NCI-H524 treated with DMSO at 0.1 percent for 48 hours (cell line): ENCODE data around the gene SERPINB1.

Experiments
- DNase-seq: peaks from one replicate; lab custom pipeline; 2025; lab: John Stamatoyannopoulos, UW

Gene SERPINB1

DNA sequence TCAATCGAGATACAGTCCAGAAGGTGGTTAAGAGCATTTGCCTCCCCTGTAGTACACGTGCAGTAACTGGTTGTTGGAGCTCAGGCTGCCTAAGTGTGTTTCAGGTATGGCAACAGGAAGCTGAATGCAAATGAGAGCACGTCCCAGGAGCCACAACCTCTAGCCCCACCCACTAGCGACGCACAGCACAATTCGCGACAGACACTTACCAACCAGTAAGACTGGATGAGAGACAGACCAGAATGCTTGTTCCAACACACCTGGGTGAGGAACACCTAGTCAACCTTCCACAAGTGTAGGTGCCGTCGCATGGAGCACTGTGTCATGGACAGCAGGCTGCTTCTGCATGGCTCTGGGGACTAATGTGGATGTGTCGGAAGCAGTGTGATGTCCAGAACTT, 7.2 kb upstream of the SERPINB1 start:
- DNase-seq, result no peak

DNA sequence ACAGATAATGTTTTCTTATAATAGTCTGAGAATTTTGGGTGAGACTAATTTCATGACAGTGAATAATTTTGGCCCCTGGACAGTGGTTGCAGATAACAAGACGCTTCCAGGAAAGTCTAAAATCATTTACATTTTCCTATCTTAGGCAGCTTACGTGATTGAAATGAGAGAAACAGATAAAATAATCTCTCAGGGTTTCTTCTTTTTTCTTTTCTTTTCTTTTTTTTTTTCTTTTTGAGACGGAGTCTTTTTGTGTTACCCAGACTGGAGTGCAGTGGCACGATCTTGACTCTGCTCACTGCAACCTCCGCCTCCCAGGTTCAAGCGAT, 4.2 kb upstream of the SERPINB1 start:
- no peak for DNase-seq

DNA sequence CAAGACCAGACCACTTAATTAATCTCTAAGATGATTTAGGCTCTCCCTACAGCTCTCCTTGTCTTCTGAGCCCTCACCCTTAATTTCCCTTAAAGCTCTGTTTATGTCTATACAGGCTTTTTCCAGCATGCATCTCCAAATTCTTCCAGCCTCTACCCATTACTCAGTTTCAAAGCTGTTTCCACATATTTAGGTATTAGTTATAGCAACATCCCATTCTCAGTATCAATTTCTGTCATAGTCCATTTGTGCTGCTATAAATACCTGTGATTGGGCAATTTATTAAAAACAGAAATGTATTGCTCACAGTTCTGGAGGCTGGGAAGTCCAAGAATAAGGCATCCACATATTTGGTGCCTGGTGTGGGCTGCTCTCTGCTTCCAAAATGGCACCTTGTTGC, 2.3 kb upstream of the SERPINB1 start:
- no peak for DNase-seq

DNA sequence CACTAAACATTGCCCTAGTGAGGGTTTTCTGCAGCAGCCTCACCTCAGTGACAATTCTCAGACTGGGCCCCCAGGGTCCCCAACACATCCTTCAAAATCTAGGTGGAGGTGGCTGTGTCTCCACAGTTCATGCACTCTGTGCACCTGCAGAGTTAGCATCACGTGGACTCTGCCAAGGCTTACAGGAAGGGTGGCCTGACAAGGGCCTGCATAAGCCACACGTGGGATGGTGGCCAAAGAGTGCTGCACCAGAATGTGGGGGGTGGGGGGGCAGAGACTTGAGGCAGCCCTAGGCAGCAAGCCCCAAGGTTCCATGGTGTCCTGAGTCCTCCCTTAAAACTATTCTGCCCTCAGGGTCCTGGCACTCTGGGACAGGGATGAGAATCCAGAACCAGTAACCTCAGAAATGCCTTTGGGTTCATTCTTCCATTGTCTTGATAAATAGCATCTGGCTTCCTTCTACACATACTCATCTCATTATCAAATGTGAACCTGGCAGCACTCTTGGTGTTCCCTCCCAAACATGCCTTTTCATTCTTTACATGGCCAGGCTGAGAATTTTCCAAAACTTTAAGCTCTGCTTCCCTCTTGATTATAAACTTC, 1.6 kb upstream of the SERPINB1 start:
- DNase-seq, result no peak

- DNase-seq, result no peak
Measured at GRCh38 chr6:2842139-2842552, 483 bp upstream of the SERPINB1 start.

DNA sequence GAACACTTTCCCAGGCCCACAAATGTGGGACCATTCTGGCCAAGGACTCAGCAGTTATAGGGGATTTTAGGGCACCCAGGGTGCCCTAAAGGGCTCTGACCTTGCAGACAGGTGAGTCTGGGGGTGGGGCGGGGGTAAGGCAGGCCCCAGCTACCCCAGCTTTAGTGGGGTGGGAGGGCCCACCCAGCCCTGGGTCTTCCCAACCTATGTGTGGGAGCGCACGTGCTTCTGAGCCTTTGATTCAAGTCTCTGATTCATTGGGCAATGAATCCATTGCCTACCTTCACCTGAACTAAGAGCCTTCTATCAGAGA, 958 bp downstream of the SERPINB1 start:
- DNase-seq, result no peak

DNA sequence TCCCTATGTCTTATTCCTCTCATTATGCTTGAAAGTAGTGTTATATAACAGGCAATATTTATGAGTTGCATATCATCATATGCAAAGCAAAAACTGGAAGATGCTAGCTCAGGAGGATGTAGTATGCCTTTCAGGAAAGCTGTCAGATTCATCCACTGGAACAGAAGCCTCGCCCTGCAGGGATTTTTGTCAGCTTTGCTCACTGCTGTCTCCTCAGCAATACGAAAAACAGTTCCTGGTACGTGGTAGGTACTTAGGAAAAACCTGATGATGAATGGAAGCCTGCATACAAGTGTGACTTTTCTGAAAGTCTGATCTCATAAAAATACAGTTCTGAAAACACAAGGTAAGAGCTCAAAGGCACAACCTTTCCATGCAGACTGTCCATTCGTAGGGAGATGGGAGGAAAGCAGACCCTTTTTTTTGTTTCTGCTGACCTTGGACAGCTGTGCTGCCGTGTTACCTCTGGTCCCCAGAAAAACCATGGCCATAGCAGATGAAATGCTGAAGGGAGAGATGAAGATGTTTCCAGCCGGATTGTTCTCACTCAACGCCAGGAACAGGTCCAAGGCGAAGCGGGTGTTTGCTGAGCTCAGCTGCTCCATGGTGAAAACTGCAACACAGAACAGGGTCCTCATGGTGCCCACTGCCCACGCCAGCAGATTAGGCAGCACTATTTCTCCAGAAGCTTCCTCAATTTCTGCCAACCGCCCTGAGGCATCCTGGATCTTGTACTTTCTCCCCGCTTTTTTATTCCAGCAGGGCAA, 1.5 kb downstream of the SERPINB1 start:
- DNase-seq, result no peak

- DNase-seq, result no peak
Measured at GRCh38 chr6:2839195-2839981, 2.3 kb downstream of the SERPINB1 start.

DNA sequence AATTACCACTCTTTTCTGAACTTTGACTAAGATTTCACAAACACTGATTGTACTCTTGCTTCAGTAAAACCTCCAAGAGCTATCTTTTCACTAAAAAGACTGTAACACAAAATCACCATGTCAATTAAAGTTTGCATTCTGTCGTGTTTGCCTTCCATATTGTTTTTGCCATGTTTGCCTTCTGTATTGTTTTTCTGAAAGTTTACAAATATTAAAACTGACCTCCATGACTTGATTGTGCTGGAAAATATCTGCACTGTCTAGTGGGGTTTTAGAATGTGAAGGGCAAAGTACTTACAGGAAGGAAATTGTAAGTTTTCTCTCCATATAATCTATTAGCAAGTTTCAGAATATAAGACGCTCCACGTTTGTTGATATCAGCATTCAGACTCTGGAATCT, 3.4 kb downstream of the SERPINB1 start:
- DNase-seq, result no peak

DNA sequence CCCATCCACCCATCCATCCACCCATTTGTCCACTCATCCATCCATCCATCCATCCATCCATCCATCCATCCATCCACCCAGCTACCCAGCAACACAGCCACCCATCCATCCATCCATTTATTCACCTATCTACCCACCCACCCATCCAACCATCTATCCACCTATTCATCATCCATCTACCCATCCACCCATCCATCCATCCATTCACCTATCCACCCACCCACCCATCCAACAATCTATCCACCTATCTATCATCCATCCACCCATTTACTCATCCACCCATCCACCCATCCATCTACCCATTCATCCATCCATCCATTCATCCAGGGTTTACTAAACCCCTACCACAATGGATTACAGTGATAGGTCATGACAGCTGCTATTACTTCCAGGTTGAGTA, 7.4 kb downstream of the SERPINB1 start:
- DNase-seq, result no peak

DNA sequence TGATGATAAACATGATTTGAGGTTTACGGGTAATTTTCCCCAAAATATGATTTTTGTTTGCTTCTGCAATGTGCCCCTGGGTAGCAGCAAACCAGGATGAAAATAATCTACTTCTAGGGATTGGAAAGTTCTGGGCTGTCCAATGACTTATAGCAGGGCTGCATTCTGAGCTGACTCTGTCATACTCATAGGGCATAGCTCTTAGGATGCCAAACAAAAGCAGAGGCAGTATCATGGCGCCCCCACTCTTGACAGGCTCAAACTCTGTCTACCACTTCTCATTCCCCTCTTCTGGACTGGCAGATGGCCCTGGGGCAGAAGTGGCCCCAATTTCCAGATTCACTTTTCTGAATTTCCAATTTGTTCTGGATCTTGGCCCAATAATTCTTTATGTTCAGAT, 10.3 kb downstream of the SERPINB1 start:
- DNase-seq, result no peak

DNA sequence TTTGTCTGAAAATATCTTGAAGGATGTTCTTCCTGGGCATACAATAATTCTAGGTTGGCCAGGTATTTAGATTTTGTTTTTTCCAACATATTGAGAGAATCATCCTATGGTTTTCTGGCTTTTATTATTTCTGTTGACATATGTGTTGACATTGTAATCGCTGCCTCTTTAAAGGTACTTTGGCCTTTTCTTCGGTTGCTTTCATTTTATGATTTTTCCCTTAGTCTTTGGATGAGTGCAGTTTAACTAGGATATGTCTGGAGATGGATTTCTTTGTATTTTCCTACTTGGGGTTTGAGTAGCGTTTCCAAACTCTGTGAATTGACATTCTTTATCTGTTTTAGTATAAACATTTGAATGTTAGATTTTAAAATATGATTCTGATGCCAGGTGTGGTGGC, 11.5 kb downstream of the SERPINB1 start:
- no peak for DNase-seq

DNA sequence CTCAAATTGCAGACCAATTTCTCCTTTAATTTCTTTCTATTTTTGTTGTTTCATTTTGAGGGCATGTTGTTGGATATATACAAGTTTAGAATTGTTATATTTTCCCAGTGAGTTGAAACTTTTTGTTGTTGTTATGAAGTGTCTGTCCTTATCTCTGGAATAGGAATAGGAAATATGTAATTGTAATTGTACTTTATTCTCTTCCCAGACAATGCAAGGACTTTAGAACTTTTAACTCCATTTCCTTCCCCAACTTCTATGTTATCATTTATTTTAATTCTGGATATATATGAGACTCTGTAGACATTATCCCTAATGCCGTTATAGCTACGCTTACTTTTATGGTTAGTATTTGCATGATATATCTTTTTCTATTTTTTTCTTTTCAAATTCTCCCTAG, 12.4 kb downstream of the SERPINB1 start:
- DNase-seq, result no peak

GRCh38 chr6:2828629-2829028, 13.0 kb downstream of the SERPINB1 start:
- no peak for DNase-seq

GRCh38 chr6:2827142-2827541, 14.5 kb downstream of the SERPINB1 start:
- no peak for DNase-seq

- DNase-seq, result no peak
Measured at GRCh38 chr6:2826131-2826530, 15.5 kb downstream of the SERPINB1 start.

DNA sequence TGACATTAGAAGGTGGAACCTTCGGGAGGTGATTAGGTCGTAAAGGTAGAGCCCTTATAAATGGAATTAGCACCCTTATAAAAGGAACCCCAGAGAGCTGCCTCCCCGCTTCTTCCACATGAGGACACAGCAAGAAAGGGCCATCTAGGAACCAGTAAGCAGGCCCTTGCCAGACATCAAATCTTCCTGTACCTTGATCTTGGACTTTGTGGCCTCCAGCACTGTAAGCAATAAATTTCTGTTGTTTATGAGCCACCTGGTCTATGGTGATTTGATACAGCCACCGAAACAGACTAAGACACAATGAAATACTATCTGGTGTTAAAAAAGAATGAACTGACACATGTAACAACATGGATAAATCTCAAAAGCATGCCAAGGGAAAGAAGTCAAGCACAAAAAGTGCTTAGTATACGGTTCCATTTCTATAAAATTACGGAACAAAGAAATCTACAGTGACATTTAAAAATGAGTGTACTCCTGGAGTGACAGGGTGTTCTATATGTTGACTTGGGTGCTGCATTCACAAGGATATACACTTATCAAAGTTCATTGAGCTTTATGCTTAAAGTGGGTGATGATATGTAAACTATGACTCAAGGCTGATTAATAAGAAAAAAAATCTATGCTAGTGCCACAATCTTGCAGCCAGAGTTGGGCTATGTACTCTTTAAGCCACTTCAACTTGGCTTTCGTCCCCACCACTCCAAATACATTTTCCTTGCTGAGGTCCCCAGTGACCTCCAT, 18.4 kb downstream of the SERPINB1 start:
- DNase-seq, result no peak

GRCh38 chr6:2821554-2821953, 20.1 kb downstream of the SERPINB1 start:
- no peak for DNase-seq

GRCh38 chr6:2820415-2820814, 21.2 kb downstream of the SERPINB1 start:
- DNase-seq, result no peak

DNA sequence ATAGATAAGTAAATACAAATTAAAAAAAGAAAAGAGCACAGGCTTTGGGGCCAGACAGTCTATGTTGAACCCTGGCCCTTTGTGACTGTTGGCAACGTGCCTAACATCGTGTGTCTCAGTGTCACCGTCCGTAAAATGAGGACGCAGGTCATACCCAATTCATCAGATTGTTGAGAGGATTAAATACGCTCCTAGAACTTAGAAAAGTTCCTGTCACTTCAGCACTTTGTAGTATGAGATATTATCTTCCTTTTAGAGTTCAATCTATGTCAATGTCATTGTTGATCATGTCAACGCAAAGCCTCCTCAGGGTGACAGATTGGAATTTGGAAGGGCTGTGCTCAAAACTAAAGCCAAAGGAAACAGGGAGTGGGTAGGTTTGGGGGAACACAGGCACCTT, 21.7 kb downstream of the SERPINB1 start:
- no peak for DNase-seq

- DNase-seq, result no peak
Measured at GRCh38 chr6:2819115-2819514, 22.5 kb downstream of the SERPINB1 start.

- no peak for DNase-seq
Measured at GRCh38 chr6:2818593-2818992, 23.1 kb downstream of the SERPINB1 start.
